Mesothelial cell of epicardium (in vitro differentiated cells): Measurements from ENCODE around the gene DMPK. TPM values are rescaled to one million over a fixed set of nuclear protein-coding genes. Genes with fewer than 3 reads are reported as not detected.
A peak's percentile ranks its signal among the peaks of the same experiment; 100 is the strongest.

Experiments used
- DNase-seq, 2 experiments: peaks; one replicate each; pipeline ENCODE4 v3.0.0; 2021; ENCODE audit warnings: low spot score in 2 of 2; ENCODE audit not compliant: unreplicated experiment in 2 of 2
- H3K27ac Mint-ChIP-seq: 2 replicates; pipeline ENCODE4 v1.8.0; 2021; ENCODE audit warnings: mixed read lengths
- H3K27me3 Mint-ChIP-seq: 2 replicates; pipeline ENCODE4 v1.8.0; 2021; ENCODE audit warnings: low read depth, mixed read lengths
- H3K36me3 Mint-ChIP-seq: 2 replicates; pipeline ENCODE4 v1.8.0; 2021; ENCODE audit warnings: mixed read lengths
- H3K4me1 Mint-ChIP-seq: 2 replicates; pipeline ENCODE4 v1.8.0; 2021; ENCODE audit warnings: mixed read lengths
- H3K4me3 Mint-ChIP-seq: 2 replicates; pipeline ENCODE4 v1.8.0; 2021; ENCODE audit warnings: mild to moderate bottlenecking, moderate library complexity, mixed read lengths
- H3K9me3 Mint-ChIP-seq: 2 replicates; pipeline ENCODE4 v1.8.0; 2021; ENCODE audit warnings: mixed read lengths
- CTCF ChIP-seq: fragments of 200-600 bp; sonication (generic); IDR thresholded peaks from one replicate; pipeline ENCODE4 v1.5.0; 2021; ENCODE audit warnings: antibody characterized with exemption; ENCODE audit not compliant: unreplicated experiment
- total RNA-seq: library from RNA; stranded (reverse); gene quantifications from 3 replicates; pipeline ENCODE4 v1.2.1, GENCODE V29; 2021

DMPK gene
- total RNA-seq, 1 donor from 2014 or later: 130 TPM

GRCh38 chr19:45768984-45769782, 13.1 kb downstream of the DMPK start, which contains the start of gene SIX5:
Gene SIX5, minus strand, starts transcription at chr19:45769252. Its CDS starts 408 bp downstream, at chr19:45768844.
- DNase-seq: peak; percentile 100
- peaks cover 6% of the 10 kb centered on the region for H3K36me3 Mint-ChIP-seq
- H3K27me3 Mint-ChIP-seq: no peaks in the 10 kb centered on the region
- peak within 1 kb of the TSS; percentile 98 for H3K4me3 Mint-ChIP-seq
- no peak for TF ChIP-seq CTCF
- peak within 1 kb of the TSS; percentile 100 for H3K27ac Mint-ChIP-seq
- H3K4me1 Mint-ChIP-seq: peaks cover 26% of the 10 kb centered on the region
- no peaks in the 10 kb centered on the region for H3K9me3 Mint-ChIP-seq

GRCh38 chr19:45768655-45768983, 13.7 kb downstream of the DMPK start:
- DNase-seq: peak in 1 of 2 experiments; percentile 77
- Mint-ChIP-seq H3K27ac (peak overlapping the region; percentile 100), H3K9me3 (no peaks in the 10 kb centered on the region), H3K27me3 (no peaks in the 10 kb centered on the region), H3K36me3 (peaks cover 6% of the 10 kb centered on the region), H3K4me3 (peak overlapping the region; percentile 98), H3K4me1 (peaks cover 29% of the 10 kb centered on the region)
- no peak for TF ChIP-seq CTCF

- TF ChIP-seq CTCF: no peak
- H3K9me3 Mint-ChIP-seq: no peaks in the 10 kb centered on the region
- no peaks in the 10 kb centered on the region for H3K27me3 Mint-ChIP-seq
- H3K4me3 Mint-ChIP-seq: peak overlapping the region; percentile 87
- H3K4me1 Mint-ChIP-seq: peaks cover 29% of the 10 kb centered on the region
- peak overlapping the region; percentile 97 for H3K27ac Mint-ChIP-seq
- peak in 1 of 2 experiments; percentile 70 for DNase-seq
- peaks cover 2% of the 10 kb centered on the region for H3K36me3 Mint-ChIP-seq
Measured at GRCh38 chr19:45767881-45768654, 14.2 kb downstream of the DMPK start.

GRCh38 chr19:45767410-45767880, 14.8 kb downstream of the DMPK start:
- Mint-ChIP-seq H3K27me3 (no peaks in the 10 kb centered on the region), H3K36me3 (peaks cover 2% of the 10 kb centered on the region), H3K27ac (peak overlapping the region; percentile 97), H3K4me1 (peaks cover 29% of the 10 kb centered on the region), H3K9me3 (no peaks in the 10 kb centered on the region), H3K4me3 (peak overlapping the region; percentile 87)
- TF ChIP-seq CTCF: no peak
- peak; percentile 60 to 77 for DNase-seq

GRCh38 chr19:45766869-45767346, 15.4 kb downstream of the DMPK start:
- no peak for DNase-seq
- Mint-ChIP-seq H3K4me3 (peak overlapping the region; percentile 87), H3K9me3 (no peaks in the 10 kb centered on the region), H3K27ac (peak overlapping the region; percentile 97), H3K27me3 (peaks cover 1% of the 10 kb centered on the region), H3K36me3 (peaks cover 2% of the 10 kb centered on the region), H3K4me1 (peaks cover 29% of the 10 kb centered on the region)
- no peak for TF ChIP-seq CTCF
